NCI-H146 treated with DMSO at 0.1 percent for 48 hours (cell line): Measurements from ENCODE around the gene MUSTN1.

ENCODE experiments used
- DNase-seq: peaks from one replicate; lab custom pipeline; 2025; ENCODE audit not compliant: unreplicated experiment; lab: John Stamatoyannopoulos, UW

Gene MUSTN1

DNA sequence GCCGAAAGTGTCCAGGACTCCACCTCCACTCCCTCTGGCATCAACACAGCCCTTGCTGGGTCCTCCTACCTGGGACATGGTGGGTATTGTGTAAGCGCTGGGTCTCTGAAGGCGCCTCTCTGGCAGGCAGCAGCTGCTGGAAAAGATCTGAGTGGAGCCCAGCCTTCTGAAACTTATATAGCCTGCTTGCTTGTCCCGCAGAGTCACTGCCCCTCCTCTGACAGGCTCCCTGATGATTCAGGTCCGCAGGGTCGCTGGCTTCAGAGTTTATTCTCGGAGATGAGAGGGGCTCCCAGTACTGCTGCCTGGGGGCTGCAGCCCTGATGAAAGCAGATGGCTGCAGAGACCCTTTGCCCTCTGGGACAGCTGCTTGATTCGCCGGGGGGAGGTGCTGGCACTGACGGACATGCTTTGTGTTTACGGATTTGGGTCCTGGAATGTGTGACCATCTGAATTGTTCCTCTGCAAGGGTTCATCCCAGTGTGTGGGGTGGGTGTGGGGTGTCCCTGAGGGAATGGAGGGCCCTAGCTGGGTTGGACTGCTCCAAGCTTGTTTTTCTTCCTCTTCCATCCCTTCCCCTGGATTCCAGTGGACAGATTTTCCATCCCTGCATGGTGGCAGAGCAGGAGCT, at the start of gene MUSTN1:
Gene MUSTN1 (minus strand): TSS at position 149 of the 631 bp plus-strand sequence. CDS start 71 bp downstream, at position 78.
- DNase-seq = no peak

DNA sequence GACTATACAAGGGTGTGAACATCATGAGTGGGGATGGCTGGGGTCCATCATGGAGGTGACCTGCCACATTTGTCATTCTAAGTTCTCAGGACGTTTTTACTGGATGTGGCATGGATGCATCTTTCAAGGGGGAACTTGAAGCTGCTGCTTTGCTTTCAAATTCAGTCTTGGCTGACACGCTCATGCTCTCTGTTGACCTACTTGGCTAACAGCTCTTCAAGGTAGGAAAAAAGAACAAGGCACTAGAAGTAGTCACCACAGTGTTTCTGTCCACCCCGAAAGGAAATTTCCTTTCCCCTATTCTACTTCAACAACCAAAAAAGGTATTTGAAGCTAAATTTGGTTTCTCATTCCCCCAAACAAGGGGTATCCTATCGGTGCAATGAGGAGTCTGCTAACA, 47.6 kb upstream of the MUSTN1 start:
- no peak for DNase-seq

DNA sequence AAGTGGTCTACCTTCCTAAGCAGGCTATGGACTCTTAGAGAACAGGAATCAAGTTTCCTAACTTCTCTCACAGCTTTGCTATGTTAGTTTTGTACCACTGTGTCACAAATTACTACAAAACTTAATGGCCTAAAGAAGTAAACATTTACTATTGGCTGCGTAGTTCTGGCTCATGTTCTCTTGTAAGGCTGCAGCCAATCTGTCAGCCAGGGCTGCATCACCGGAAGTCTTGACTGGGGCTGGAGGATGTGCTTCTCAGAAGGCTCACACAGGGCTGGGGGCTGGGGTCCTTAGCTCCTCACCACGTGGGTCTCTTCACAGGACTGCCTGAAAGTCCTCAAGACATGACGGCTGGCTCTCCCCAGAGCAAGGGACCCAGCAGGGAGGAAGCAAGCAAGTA, 47.1 kb upstream of the MUSTN1 start:
- DNase-seq = no peak

DNA sequence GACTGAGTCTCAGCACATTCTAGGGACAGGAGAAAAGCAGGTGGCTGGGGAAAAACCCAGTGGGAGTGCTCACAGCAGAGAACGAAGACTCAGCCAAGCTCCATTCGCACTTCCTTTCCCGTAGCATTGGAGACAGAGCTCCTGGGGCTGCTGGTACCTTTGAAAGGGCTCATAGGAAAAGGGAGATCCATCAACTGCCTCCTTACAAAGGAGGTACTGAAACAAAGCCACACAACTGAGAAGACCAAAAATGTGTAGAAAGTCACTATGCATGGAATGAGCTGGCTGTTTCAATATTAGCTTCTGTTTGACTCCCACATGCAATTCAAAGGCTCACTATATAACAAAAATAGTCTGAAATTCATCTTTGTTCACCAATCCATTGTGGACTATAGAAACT, 45.7 kb upstream of the MUSTN1 start:
- DNase-seq = no peak

DNA sequence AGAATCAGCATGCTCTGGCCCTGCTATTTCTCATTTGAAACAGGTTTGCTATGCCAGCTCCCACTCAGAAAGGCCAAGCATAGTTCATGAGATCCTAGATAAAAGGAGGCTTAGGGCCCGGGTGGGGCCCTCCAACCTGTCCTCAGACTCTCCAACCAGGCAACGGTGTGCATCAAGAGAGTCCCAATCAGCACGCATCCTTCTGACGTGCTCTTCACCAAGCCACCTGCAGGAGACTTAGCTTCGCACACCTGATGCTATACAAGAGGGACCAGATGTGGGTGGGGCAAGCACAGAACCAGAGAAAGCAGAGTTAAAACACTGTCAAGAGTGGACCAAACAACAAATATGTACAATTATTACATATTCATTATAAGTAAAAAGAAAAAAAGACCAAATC, 45.2 kb upstream of the MUSTN1 start:
- DNase-seq = no peak

DNA sequence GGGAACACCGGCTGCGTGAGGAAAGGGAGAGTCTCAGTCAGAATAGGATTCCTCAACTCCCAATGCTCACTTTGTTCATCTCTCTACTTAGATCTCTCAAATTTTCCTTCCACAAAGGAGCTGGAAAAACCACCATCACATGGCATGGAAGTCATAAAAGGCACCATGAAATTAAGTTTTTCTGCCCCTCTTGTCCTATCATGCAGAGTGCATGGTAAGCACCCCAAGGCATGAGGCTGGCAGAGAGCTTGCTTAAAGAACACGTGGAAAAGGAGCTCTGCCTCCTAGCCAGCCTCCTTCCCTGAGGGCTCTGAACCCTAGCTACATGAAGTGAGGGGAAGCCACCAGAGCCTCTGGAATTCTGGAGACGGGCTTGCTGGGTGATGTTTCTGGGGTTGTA, 44.8 kb upstream of the MUSTN1 start:
- no peak for DNase-seq

DNA sequence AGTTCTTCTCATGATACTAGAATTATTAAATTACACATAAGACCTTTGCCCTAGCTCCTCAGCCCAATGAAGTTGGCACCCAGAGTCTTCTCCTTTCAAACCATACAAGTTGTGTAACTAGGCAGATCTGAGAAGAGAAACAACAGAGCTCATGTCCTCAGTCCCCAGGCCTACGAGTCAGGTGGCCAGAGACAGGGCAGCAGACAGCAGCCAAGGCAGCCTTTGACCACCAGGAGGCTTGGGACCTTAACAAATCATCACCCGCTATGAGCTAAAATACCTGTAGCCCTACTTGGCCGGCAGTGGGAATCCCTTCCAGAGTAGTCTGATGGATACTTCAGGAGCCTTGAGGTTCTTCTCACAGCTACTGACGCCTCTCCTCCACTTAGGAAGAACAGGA, 44.3 kb upstream of the MUSTN1 start:
- no peak for DNase-seq

DNA sequence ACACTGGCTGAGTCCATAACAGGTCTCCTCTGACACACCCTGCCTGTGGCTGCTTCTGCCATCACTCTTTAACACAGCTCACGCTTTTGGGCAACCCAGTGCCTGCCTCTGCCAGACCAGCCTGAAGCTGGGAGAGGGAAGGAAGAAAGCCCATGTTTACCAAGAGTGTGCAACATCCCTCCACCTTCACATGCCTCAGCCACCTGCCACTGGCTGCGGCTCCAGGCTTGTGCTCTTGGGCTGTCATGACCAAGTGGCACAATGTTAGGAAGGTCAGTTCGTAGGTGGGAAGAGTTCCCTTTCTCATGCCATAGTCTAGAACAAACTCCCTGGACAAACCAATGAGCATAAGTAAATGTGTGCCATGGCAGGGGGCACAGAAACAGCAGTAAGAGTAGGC, 42.3 kb upstream of the MUSTN1 start:
- no peak for DNase-seq

DNA sequence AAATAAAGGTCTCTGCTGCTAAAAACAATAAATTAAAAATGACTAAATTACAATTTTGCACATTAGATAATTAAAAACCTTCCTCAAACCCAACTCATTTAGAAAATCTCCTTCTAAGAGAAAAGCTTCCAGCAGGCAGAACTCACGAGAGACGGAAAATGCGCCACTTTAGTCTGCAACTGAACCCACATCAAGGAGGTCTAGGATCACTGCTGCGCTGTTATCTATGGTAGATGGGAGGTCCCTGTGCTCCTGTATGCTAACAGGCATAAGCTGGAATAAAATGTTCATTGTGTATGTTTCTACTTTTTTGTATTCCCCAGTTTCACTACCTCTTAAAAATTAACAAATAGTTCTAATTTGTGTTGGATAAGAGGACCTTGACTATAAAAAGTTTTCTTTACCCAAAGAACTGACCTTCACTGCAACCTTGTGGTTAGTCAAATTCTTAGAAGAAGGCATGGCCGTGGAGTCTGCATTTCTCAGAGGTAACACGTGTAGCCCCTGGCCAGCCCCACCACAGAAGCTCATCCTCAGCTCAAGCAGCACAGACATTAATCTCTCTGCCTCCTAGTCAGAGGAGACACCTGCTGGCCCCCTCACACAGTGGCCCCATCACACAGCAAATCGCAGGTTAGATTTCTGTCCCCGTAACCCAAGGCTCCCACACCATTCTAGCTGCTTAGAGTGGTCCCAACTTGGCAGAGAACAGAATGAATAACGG, 40.2 kb upstream of the MUSTN1 start:
- DNase-seq = no peak

DNA sequence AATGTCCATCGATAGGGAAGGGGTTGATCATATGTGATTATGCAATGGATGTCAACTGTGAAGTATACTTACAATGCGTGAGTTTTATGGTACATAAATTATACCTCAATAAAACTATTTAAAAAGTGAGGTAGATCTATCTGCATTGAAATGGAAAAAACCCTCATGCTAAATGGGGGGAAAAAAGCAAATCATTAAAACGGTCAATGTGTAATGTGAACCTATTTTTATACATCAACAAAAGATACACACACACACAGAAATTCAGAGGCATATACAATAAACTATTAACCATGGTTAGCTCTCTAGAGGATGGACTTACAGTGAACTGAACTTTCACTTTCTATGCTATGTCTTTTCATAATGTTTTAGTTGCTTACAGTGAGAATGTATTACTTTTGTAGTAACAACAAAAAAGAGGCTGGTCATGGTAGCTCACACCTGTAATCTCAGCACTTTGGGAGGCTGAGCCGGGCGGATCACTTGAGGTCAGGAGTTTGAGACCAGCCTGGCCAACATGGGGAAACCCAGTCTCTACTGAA, 39.4 kb upstream of the MUSTN1 start:
- no peak for DNase-seq

DNA sequence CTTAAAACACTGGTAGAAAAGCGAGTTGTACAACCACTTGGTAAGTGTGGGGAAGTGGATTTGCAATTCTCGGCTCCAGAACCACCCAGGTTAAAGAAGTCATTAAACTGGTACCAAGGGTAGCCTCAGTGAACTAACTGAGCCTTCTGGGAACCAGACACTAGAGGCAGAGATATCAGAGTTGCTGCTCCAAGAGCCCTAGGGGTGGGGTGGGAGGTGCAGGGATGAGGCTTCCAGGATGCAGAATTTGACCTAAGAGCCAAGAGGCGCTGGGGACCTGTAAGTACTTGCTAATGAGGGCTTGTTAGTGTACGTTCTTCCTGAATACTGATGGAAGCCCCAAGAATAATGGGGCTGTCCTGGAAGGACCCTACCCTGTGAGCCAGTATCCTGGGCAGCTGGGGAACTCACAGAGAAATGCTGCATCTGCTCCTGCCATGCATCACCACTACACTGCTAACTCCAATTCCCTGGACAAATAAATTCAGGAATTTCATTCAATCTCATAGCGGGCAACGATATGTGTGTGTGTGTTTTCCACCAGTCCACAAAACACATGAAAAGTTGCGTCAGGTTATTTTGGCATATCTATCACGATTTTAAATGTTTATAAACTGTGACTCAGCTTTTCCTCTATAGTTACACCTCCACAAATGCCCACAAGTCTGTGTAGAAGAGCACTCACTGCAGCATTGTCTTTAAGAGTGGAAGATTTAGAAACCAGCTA, 38.8 kb upstream of the MUSTN1 start:
- no peak for DNase-seq

DNA sequence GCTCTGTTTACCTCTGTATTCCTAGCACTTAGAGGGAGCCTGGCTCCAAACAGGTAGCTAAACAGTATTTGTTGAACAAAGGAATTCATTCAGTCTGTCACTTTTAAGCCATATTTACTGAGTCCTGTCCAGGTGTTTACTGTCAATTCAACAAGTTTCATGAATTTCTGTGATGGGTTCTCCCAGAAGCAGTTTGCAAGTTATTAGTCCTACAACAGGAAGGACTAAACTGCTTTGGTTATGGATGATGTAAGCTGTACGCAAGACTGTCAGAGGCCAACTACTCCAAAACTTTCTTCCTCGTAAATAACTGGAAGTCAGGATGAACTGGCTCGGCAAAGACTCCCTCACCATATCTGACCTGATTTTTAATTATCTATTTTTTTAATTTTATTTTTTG, 37.4 kb upstream of the MUSTN1 start:
- no peak for DNase-seq

DNA sequence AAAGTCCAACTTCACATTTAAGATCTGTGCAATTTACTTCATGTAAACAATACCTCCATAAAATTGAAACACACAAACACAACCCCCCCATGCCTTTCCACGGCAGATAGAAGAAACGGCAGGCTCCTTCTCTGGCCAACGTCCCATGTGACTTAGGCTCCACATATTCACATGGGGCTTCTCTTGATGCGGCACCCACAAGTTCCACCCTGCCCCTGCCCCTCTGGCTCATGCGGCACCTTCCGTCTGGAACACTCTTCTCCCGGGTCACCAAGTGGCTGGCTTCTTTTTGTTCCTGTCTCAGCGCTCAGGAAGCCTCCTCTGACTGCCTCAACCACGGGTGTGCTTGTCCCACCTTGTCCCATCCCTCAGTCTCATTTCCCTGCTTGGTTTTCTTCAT, 36.9 kb upstream of the MUSTN1 start:
- no peak for DNase-seq

DNA sequence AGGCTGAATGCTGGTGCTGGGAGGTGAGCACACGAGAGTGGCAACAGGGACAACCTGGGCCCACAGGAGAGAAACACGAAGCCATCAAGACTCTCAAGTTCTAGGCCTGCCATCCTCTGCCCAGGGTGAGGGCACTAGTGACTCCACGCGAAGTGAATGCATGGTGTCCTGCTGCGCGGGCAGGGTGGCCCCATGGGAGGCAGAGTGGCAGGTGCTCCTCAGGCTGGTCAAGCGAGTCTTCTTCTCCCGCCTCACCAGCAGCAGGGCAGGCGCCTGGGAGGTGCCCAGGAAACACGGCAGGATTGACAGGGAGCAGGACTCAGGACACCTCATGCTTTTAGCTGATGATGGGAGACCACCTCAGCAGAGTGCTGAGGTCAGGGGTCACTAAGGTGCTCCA, 35.7 kb upstream of the MUSTN1 start:
- no peak for DNase-seq

DNA sequence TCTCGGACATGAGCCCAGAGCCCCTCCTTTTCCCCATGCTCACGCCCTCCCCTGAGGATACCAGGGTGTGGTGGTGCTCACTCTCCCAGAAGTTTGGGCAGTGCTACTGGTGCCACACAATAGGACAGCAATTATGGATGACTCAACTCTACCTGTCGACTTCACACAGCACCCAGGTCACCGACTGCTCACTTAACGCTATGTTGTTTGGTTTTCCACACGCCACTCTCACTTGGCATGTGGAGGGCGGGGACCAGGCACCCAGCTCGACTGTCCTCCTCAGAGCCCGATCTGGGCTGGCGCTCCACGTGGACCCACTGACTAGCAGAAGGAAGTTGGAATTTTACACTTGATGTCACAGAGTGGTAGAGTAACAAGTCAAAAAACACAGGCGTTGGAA, 31.6 kb upstream of the MUSTN1 start:
- DNase-seq = no peak

DNA sequence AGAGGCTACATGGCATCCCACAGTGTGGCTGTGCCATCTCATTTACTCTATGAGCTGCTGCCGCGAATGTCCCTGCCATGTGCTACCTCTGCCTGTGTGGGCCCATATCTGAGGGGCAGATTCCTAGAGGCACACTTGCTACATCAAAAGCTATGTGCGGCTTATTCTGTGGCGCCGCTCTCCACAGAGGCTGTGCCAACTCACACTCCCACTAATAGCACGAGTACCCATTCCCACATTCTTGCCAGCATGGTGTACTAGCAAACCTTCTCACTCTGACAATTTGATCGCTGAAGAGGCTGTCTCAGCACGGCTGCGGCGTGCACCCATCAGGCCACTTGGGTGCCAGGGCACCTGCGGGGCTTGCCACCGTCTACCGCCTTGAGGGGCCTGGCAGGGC, 31.2 kb upstream of the MUSTN1 start:
- no peak for DNase-seq

DNA sequence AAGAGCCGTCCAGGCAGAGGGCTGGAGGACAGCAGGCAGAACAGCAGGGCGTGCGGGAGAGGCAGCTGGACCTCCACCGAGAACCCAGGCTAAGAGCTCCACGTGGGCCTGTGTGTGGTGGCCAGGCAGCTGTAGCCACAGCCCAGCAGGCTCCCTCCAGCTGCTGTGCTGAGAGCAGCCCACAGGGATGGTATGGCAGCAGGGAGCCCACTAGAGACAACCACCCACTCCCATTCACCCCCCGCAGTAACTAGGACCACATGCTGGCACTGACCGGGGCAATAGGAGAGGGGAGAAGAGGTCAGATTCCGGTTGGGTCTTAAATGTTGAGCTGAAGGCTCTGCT, 25.6 kb upstream of the MUSTN1 start:
- DNase-seq = no peak

DNA sequence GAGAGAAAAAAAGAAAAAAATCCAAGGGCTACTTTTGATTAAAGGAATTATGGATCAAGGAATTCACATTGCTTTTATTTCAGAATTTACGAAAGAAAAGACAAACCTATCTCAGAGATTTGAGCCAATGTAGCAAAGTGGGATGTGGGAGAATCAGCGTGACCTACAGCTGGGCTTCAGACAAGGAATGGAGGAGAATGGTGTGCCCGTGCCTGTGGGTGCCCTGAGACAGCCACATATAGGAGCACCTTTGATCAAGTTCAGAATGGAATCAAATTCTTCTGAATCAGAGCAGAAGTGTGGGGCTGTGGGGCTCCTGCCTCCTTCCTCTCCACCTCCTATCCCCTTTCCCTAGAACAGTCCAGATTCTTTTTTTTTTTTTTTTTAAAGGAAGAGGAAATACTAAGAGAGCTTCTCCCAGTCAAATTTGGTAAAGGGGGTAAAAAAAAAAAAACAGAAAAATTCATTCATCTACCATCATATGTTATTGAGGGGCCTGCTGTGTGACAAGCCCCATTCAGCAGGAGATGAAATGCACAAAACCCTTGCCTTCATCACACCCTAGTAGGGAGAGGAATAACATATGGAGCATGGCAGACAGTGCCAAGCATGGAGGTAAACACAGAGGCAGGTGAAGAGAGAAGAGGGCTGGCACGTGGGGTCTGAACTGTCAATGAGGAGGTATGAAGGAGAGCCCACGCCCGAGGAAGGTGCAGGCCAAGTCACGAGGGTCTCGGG, 25.0 kb upstream of the MUSTN1 start:
- DNase-seq = no peak

DNA sequence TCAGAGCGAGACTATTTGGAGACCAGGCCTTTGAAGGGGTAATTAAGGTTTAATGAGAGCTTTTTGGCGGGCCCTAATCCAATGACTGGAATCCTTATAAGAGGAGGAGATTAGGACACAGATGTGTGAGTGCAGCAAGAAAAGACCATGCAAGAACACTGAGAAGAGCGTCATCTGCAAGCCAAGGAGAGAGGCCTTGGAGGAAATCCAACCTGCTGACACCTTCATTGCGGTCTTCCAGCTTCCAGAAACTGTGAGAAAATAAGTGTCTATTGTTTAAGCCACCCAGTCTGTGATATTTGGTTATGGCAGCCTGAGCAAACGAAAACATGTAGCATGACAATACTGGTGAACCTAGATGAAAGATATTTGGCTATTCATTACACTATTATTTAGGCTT, 23.0 kb upstream of the MUSTN1 start:
- no peak for DNase-seq

DNA sequence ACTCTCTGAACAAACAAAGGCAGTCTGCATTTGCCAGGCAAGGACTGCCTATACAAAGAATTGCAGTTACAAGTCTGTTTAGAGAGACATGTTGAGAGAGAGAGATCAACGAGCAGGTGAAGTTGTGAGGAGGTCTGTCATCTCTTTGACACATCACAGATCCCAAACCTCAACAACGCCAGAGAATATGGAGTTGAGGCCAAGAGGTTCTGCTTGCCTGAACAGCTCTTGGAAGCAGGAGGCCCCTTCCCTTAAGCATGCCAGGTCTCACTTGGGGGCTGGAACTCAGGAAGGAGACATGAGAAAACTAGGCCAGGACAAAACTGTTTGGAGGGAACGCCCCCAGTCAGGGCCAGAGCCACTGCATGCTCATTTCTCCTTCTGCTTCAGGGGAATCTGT, 22.3 kb upstream of the MUSTN1 start:
- no peak for DNase-seq

DNA sequence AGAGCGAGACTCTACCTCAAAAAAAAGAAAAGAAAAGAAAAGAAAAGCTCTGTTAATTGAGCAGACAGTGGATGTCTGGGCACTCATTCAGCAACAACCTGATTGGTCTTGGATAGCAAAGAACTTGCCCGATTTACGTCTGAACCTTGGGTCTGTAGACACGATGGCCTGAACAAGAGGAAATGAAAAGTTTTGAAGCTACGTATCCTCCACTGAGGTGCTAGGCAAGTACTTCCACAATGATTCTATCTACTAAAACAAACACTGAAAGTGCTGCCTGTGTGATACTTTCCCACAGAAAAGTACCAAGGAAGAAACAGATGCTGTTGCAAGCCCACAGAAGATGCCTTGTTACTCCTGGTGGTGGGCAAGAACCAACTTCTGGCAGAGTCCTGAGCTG, 21.8 kb upstream of the MUSTN1 start:
- no peak for DNase-seq

DNA sequence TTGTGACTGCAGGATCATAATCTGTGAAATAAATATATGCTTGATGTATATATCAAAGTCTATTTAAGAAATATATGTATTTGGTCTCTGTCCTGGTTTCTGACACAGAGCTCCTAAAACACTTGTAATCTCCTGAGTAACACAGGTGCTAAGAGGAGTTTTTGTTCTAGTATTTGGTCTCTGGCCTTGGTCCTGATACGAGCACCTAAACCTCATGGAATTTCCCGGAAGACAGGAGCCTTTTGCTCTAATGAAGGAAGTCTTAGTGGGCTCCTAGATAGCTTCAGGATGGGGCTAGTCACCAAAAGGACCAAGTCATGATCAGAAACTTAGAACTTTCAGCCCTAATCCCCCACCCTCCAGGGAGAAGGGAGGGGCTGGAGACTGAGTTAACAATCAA, 19.2 kb upstream of the MUSTN1 start:
- no peak for DNase-seq
